Activated T-helper 17 cell treated with anti-CD3 and anti-CD28 coated beads, Interleukin-2, amount 50 U/mL, for 72 hours (primary cell): Measurements from ENCODE around the gene SPEN. TPM values are rescaled to one million over a fixed set of nuclear protein-coding genes. Genes with fewer than 3 reads are reported as not detected.

ENCODE experiments used
- ATAC-seq: fragments of 150-1000 bp; cut with Tn5 transposase; replicated peaks from 2 replicates; pipeline ENCODE4 v1.10.0; 2021; ENCODE audit warnings: mild to moderate bottlenecking, moderate library complexity
- H3K27ac Mint-ChIP-seq: one replicate; pipeline ENCODE4 v1.8.0; 2022; ENCODE audit warnings: mixed read lengths
- H3K27me3 Mint-ChIP-seq: one replicate; pipeline ENCODE4 v1.8.0; 2022; ENCODE audit warnings: mixed read lengths
- H3K36me3 Mint-ChIP-seq: one replicate; pipeline ENCODE4 v1.8.0; 2022; ENCODE audit warnings: low read depth, mild to moderate bottlenecking, mixed read lengths
- H3K4me1 Mint-ChIP-seq: one replicate; pipeline ENCODE4 v1.8.0; 2022; ENCODE audit warnings: mixed read lengths
- H3K4me3 Mint-ChIP-seq: one replicate; pipeline ENCODE4 v1.8.0; 2022; ENCODE audit warnings: mild to moderate bottlenecking, mixed read lengths
- H3K9me3 Mint-ChIP-seq: one replicate; pipeline ENCODE4 v1.8.0; 2022; ENCODE audit warnings: mixed read lengths
- total RNA-seq, 2 donors: library from RNA; stranded (reverse); gene quantifications; one replicate each; pipeline ENCODE4 v1.2.3, GENCODE V29; 2022

SPEN gene
- total RNA-seq, 2 donors from 2014 or later = 48.9 to 66.7 TPM

- ATAC-seq = no peak
- Mint-ChIP-seq H3K27me3 (no peaks in the 10 kb centered on the region), H3K27ac (peak overlapping the region; percentile 71), H3K36me3 (no peaks in the 10 kb centered on the region), H3K9me3 (no peaks in the 10 kb centered on the region), H3K4me3 (no peak overlapping the region), H3K4me1 (peaks cover 15% of the 10 kb centered on the region)
Measured at GRCh38 chr1:15985611-15986297, 138.2 kb downstream of the SPEN start.

- Mint-ChIP-seq H3K27me3 (no peaks in the 10 kb centered on the region), H3K4me3 (no peak overlapping the region), H3K9me3 (no peaks in the 10 kb centered on the region), H3K27ac (no peak overlapping the region), H3K36me3 (no peaks in the 10 kb centered on the region), H3K4me1 (peaks cover 9% of the 10 kb centered on the region)
- no peak for ATAC-seq
Measured at GRCh38 chr1:15988856-15989736, 141.6 kb downstream of the SPEN start.

GRCh38 chr1:15989776-15990175, 142.3 kb downstream of the SPEN start:
- no peak overlapping the region for H3K27ac Mint-ChIP-seq
- H3K27me3 Mint-ChIP-seq = no peaks in the 10 kb centered on the region
- H3K9me3 Mint-ChIP-seq = no peaks in the 10 kb centered on the region
- no peaks in the 10 kb centered on the region for H3K36me3 Mint-ChIP-seq
- H3K4me3 Mint-ChIP-seq = no peak overlapping the region
- no peak for ATAC-seq
- H3K4me1 Mint-ChIP-seq = peaks cover 6% of the 10 kb centered on the region

Other genes starting within 250 kb of the SPEN start
- gene DDI2, start 230.2 kb upstream of the SPEN start, total RNA-seq = 10 to 100 TPM; 28.3 to 39.3 TPM
- gene PLEKHM2, start 163.4 kb upstream of the SPEN start, total RNA-seq = 10 to 100 TPM; 32.2 to 50.5 TPM
- 1 to 10 TPM in 1 of 2 donors, under 1 TPM in 1; 0.90 to 1.6 TPM for gene SLC25A34, start 111.4 kb upstream of the SPEN start, total RNA-seq
- not detected for gene TMEM82, start 105.2 kb upstream of the SPEN start, total RNA-seq
- not detected for gene FBLIM1, start 88.9 kb upstream of the SPEN start, total RNA-seq
- gene UQCRHL, start 40.1 kb upstream of the SPEN start, total RNA-seq = 1 to 10 TPM; 1.8 to 2.2 TPM
- gene ZBTB17, start 128.4 kb downstream of the SPEN start, total RNA-seq = 100 to 1,000 TPM in 1 of 2 donors, 10 to 100 TPM in 1; 62.0 to 135 TPM
- not detected for gene SRARP, start 156.5 kb downstream of the SPEN start, total RNA-seq
- gene HSPB7, start 170.3 kb downstream of the SPEN start, total RNA-seq = not detected
- under 1 TPM in 1 of 2 donors, not detected in 1; 0.40 TPM for gene CLCNKA, start 174.3 kb downstream of the SPEN start, total RNA-seq
- gene CLCNKB, start 196.1 kb downstream of the SPEN start, total RNA-seq = under 1 TPM in 1 of 2 donors, not detected in 1; 0.13 TPM
- under 1 TPM; 0.24 to 0.69 TPM for gene FAM131C, start 225.9 kb downstream of the SPEN start, total RNA-seq